ENCODE measurements around the gene RND2.
A peak's percentile ranks its signal among the peaks of the same experiment; 100 is the strongest.
"Not testable (repeated sequence)": the region's sequence is repeated elsewhere in the genome, so short reads cannot be mapped to it uniquely, and the experiment has no call there.

Gene RND2, protein sequence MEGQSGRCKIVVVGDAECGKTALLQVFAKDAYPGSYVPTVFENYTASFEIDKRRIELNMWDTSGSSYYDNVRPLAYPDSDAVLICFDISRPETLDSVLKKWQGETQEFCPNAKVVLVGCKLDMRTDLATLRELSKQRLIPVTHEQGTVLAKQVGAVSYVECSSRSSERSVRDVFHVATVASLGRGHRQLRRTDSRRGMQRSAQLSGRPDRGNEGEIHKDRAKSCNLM

DNA sequence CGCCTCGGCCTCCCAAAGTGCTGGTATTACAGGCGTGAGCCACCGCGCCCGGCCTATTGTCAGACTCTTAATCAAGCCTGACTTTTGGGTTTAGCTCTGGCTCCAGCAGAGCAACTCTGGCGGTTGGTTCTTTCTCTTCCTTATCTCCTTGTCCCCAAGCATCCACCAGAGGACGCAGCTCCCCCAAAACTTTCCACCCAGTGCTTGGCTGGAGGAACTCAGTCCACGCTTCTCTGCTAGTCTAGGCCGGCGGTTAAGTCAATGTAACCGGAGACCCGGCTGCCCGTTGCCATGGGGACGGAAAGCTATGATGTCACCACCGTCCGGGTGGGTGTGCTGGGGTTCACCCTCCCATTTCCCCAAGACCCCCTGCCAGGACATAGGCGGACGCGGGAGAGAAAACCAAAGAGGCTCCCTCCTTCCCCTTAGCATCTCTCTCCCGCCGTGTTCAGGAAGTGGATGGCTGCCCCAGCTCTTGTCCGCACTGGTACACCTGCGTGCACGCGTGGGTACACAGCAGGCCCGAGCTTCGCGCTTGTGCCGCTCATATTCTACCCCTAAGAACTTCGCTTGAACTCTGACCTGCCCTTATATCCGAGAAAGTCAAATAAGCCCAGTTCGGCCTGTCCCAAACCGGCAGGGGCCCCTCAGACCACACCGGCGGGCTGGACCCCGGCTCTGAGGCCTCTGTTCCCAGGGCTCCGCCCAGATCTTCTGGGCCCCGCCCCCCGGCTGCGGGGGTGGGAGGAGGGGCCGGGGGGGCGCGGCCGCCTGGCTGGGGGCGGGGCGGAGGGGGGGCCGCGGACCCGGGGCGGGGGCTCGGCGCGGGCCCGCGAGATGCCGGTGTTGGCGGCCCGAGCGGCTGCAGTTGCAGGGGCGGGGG is at the start of gene RND2:
Gene RND2, plus strand, starts transcription at position 825 of the 883 bp plus-strand sequence. CDS start 117 bp downstream, outside the sequence.
- DNase-seq (ENCODE audit: low read depth in 2 of 3, low spot score in 1 of 3), result peak; percentile 61 to 74 (median 70)

DNA sequence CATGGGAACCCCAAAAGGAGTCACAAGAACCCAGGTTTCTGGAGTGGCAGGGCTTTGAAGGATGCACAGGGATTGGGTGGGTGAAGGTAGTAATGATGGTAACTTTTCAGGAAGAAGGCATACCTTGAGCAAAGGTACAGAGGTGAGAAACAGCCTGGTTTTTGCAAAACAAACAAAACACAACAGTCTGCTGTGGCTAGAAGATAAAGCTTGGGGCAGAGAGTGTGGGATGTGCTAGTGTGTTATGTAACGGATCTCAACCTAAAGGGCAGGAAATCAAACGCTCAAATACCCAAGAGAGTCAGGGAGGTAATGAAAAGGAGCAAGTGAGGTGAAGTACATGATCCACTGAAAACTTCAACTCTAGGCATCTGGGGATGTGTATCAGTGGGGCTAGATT is 49.8 kb upstream of the RND2 start:
- no peak for DNase-seq (ENCODE audit: low read depth in 2 of 3, low spot score in 1 of 3)

DNA sequence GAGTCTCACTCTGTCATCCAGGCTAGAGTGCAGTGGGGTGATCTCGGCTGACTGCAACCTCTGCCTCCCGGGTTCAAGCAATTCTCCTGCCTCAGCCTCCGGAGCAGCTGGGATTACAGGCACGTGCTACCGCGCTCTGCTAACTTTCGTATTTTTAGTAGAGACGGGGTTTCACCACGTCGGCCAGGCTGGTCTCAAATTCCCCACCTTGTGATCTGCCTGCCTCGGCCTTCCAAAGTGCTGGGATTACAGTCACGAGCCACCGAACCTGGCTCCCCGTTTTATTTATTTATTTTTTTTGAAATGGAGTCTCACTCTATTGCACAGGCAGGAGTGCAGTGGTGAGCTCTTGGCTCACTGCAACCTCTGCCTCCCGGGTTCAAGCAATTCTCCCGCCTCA is 49.3 kb upstream of the RND2 start:
- not testable (repeated sequence) for DNase-seq (ENCODE audit: low read depth in 2 of 3, low spot score in 1 of 3)

DNA sequence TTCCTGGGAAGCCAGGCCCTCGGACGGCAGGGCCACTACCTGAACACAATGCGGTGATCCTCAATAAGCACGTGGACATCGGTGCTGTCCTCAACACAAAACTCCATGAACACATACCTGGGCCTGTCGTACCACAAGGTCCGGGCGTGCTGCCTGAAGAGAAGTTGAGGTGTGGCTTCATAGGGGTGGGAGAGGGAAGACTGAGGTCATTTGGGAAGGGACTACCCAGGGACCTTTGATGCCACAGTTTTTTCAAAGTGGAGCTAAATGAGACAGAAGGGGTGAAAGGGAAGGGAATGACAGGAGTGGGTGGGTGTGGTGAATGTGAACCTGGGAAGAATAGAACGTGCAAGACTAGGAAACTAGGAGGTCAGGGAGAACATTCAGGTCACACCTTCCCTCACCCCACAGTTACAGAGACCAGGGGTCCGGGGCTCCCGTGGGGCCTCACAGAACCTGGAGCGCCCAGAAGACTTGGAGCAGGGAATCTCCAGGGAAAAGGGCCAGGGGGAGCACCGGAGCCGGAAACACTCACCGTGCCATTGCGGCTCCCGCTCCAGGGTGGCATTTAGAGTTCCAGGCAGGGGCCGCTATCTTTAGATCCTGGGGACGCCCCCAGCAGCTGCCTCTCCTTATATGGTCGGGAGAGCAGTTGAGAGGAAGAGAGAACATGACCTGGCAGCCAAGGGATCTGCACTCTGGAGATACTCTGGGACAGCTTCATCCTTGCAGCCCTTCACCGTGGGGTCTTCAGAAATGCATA is 45.3 kb upstream of the RND2 start, which contains the start of gene PTGES3L:
Gene PTGES3L, minus strand, starts transcription at position 570 of the 763 bp plus-strand sequence. Its CDS starts 27 bp downstream, at position 543.
- peak in 1 of 3 donors; percentile 15 for DNase-seq (ENCODE audit: low read depth in 2 of 3, low spot score in 1 of 3)

DNA sequence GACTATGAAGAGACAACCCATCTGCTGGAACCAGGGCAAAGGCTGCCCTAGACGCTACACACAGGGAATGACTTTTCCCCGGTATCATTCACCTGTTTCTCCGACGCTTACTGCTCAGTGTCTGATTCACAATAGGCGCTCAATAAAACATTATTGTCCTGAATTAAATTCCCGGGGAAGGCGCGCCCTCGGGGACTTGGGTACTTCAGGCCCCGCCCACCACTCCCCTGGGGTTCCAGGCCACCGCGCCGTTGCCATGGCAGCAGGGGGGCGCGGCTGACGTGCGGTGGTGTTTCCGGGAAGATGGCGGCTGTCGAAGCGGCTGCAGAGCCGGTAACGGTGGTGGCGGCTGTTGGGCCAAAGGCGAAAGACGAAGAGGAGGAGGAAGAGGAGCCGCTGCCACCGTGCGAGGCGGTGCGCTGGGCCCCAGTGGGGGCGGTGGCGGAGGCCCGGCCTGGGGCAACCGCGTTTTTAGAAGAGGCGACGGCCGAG is 44.7 kb upstream of the RND2 start, which contains the start of gene RUNDC1:
Gene RUNDC1, plus strand, starts transcription at position 292 of the 492 bp plus-strand sequence. Its CDS starts 12 bp downstream, at position 304.
- peak; percentile 79 to 88 (median 85) for DNase-seq (ENCODE audit: low read depth in 2 of 3, low spot score in 1 of 3)

DNA sequence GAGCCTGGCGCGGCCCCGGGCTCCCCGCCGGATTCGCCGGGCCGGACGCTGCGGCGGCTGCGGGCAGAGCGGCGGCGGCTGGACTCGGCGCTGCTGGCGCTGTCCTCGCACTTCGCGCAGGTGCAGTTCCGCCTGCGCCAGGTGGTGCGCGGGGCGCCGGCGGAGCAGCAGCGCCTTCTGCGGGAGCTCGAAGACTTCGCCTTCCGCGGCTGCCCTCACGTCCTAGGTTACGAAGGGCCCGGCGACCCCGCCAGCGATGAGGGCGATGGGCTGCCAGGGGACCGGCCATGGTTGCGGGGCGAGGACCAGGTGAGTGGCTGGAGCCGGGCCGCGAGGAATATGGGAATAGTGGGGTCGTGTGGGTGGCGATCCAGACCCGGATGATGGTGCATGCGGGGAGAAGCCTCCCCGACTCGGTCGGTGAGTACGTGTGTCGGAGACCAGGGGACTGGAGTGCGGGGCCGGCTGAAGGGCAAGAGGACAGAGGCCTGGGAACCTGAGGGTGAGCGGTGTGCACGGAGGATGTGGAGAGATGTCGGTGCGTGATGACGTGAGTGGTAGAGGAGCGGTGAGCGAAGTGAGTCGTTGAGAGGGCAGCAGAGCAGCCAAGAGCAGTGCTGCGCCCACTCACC is 44.1 kb upstream of the RND2 start:
- peak; percentile 61 to 63 (median 62) for DNase-seq (ENCODE audit: low read depth in 2 of 3, low spot score in 1 of 3)

DNA sequence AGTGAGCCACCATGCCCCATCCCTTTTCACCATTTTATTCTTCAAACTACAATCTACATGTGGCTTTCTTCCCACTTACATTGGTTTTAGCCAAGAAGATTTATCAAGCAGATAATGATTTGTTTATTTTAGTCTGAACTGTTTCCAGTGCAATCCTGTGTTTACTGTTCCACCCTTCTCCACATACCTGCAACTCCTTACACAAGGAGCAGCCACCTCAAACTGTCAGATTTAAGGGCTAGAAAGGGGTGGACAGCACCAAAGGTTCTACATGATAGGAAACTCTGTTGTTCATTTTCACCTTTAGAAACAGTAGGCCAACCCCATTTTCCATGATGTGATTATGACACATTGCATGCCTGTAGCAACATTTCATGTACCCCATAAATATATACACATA is 42.8 kb upstream of the RND2 start:
- no peak for DNase-seq (ENCODE audit: low read depth in 2 of 3, low spot score in 1 of 3)

DNA sequence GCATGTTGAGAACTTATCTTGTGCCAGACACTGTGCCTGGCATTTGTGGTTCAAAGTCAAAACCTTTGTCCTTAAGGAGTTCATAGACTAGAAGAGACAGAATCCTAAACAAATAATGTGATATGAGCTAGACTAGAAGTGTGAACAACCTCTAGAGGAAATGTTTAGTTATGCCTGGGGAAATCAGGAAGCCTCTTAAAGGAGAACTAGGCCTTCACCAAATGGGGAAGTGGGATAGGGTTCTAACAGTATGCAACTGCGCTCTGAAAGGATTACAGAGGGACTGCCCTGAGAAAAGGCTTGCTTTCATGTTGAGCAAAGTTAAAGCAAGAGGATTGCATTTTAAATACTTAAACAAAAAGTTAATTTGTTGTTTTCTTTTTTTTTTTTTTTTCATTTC is 39.8 kb upstream of the RND2 start:
- DNase-seq (ENCODE audit: low read depth in 2 of 3, low spot score in 1 of 3), result no peak

DNA sequence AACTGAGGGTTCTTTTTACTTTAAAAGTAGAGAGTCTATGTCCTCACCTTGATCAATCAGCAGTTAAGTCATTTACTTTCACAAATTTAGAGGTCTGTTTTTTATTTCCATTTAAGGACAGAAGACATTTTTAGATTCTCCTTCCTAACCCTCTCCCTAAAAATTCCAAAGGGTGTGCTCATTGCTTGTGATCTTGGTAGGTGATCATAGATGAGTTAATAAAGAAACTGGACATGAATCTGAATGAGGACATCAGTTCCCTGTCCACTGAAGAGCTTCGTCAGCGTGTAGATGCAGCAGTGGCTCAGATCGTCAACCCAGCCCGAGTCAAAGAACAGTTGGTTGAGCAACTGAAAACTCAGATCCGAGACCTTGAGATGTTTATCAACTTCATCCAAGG is 35.9 kb upstream of the RND2 start:
- no peak for DNase-seq (ENCODE audit: low read depth in 2 of 3, low spot score in 1 of 3)

DNA sequence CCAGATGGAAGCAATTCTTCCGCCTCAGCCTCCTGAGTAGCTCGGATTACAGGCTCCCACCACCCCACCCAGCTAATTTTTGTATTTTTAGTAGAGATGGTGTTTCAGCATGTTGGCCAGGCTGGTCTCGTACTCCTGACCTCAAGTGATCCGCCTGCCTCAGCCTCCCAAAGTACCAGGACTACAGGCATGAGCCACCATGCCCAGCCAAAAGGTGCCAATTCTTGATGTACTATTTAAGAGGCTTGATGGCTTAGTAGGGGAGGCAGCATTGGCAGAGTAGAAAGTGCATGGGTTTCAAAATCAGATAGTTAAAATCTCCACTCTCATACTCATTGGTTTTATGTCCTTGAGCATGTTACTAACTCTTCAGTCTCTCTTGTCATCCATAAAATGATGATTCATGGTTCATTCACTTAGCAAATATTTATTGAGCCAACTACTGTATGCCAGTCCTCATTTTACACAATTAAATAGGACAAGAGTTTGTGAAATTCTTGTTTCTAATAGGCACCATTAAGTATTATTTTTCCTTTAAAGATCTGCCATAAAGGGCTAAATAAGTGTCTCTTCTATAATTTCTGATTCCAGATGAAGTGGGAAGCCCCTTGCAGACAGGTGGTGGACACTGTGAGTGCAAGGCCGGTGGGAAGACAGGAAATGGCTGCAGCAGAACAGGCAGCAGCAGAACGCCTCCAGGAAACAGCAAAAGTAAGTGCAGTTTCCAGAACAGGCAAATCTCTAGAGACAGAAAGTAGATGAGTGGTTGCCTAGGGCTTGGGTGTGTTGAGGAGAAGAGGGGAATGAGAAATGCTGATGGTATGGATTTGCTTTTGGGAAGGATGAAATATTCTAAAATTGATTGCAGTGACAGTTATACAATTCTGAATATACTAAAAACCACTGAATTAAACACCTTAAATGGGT is 35.0 kb upstream of the RND2 start:
- no peak for DNase-seq (ENCODE audit: low read depth in 2 of 3, low spot score in 1 of 3)

DNA sequence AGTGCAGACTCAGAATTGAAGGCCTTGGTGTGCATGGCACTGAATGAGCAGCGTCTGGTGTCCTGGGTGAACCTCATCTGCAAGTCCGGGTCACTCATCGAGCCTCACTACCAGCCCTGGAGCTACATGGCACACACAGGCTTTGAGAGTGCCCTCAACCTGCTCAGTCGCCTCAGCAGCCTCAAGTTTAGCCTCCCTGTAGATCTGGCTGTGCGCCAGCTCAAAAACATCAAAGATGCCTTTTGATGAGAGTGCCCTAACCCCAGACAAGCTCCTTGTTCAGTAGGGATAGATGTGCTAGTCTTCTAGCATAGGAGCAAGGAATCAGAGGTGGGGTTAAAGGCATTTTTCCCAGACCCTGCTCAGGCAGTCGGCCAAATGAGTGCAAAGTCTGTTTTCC is 33.6 kb upstream of the RND2 start:
- DNase-seq (ENCODE audit: low read depth in 2 of 3, low spot score in 1 of 3), result no peak

DNA sequence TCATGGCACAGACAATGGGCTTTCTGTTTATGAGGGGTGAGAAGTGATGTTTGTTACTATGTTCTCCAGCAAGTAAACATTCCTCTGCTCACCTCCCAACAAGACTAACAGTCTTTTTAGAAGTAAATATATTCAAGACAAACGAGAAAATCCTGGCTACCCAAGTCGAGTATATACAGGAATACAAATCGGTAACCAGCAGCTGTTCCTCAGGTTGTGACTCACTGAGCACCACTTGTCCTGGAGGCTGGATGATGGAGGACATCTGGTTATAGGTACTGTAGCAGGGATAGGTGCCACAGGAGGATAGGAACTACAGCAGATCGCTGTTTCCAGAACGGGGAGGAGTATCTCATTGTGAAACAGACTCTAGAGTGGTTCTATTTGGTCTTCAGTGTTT is 32.2 kb upstream of the RND2 start:
- DNase-seq (ENCODE audit: low read depth in 2 of 3, low spot score in 1 of 3), result no peak

DNA sequence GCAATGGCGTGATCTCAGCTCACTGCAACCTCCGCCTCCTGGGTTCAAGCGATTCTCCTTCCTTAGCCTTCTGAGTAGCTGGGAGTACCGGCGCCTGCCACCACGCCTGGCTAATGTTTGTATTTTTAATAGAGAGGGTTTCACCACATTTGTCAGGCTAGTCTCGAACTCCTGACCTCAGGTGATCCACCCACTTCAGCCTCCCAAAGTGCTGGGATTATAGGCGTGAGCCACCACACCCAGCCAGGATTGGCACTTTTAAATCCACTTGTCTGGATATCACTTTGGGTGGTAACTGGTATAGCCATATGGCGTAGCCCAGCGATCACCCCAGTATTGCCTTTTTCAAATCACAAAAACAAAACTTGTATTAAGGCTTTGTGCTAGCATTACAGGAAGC is 31.1 kb upstream of the RND2 start:
- not testable (repeated sequence) for DNase-seq (ENCODE audit: low read depth in 2 of 3, low spot score in 1 of 3)

DNA sequence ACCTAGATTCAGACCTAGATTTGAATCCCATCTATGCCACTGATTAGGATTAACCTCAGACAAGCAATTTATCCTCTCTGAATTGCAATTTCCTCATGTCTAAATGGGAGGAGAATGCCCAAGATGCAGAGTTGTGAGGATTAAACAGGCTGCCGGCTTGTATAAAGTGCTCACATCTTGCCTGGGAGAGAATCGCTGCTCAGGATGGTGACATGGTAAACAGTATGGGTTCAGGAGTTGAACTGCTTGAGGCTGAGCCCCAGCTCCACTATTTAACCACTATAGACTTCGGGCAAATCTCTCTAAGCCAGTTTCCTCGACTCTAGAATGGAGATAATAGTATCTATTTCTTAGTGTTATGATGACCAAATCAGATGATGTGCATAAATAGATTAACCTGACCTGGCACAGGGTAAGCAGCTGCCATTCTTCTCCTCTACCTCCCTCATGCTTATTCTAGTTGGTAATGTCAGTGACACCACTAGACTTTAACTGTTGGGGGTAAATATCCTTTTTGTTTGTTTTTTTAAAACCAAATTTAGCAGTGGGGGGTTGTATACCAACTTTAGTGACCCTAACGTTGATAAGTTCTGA is 27.5 kb upstream of the RND2 start:
- DNase-seq (ENCODE audit: low read depth in 2 of 3, low spot score in 1 of 3), result no peak

DNA sequence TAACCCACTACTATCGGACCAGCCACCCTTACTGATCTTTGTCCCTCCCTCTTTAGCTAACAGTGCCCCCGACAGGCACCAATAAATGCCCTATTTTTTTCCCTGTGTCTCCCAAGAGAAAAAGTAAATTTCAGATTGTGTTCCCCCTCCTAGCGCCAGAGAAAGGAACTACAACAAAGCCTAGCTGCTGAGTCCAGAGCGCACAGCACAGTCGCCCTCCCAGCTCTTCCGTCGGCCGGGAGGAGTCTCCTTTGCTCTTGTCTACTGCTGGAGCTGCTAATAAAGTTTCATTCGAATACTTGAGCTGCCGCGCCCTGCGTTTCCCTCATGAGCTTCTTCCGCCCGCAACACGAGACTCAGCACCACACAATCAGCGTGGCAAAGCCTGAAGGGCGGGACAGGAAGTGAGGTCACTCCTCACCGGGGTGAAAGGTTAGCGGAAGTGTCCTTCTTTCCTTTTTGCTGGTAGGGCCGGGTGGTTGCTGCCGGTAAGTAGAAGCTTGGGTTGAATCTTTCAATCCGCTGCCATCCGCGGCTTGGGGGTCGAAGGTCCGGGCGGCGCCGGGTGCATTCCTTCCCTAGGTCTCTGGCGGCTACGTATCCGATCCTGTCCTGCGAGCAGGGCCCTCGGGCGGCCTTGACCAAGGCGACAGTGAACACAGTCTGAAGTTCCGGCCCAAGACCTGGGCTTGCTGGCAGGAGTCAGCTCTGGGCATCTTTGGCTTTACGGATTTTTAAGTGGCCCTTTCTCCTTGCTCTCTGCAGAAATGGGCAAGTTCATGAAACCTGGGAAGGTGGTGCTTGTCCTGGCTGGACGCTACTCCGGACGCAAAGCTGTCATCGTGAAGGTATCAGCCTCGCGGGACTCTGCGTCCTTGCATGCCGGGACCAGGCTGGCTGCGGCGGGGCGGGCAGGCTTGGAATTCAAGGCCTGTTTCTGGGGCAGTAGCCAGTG is 26.8 kb upstream of the RND2 start, which contains the start of gene RPL27:
Gene RPL27, plus strand, starts transcription at position 436 of the 955 bp plus-strand sequence. Its CDS starts 332 bp downstream, at position 768.
- peak; percentile 94 to 97 (median 96) for DNase-seq (ENCODE audit: low read depth in 2 of 3, low spot score in 1 of 3)

DNA sequence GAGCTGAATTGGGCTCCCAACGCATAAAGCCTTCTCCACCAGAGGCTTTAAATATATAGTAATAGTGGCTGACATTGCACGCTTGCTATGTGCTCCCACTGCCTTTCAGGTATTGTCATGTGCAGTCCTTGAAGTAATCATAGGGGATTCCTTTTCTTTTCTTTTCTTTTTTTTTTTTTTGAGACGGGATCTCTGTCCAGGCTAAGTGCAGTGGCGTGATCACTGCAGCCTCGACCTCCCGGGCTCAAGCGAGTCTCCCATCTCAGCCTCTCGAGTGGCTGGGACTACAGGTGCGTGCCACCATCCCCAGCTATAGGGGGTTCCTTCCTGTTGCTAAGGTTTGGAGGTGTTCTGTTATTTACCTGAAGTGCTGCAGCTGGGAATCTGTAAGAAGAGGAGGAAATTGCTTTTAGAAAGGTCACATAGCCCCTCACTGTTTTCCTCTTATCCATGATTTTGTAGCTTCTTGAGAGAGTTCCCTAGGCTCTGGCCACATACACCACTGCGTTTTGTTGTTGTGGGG is 26.0 kb upstream of the RND2 start:
- no peak for DNase-seq (ENCODE audit: low read depth in 2 of 3, low spot score in 1 of 3)

DNA sequence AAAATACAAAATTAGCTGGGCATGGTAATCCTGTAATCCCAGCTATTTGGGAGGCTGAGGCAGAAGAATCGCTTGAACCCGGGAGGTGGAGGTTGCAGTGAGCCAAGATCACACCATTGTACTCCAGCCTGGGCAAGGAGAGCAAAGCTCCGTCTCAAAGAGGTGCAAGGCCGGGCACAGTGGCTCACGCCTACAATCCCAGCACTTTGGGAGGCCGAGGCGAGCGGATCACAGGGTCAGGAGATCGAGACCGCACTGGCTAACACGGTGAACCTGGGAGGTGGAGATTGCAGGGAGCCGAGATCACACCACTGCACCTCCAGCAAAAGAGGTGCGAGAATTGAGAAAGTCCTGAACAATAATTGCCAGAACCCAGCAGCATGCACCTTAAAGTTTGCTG is 24.1 kb upstream of the RND2 start:
- not testable (repeated sequence) for DNase-seq (ENCODE audit: low read depth in 2 of 3, low spot score in 1 of 3)
